A673 (cell line): Measurements from ENCODE around the gene ZNF24.

Experiments used
- EZH2 ChIP-seq: fragments of 200-600 bp; sonication (generic); IDR thresholded peaks from 2 replicates; pipeline ENCODE4 v1.6.1; 2017; ENCODE audit warnings: borderline replicate concordance, low read depth, mild to moderate bottlenecking, mixed read lengths, antibody characterized with exemption, low read length; ENCODE audit not compliant: poor library complexity, severe bottlenecking
- TF ChIP-seq, protein P1 (sequence below): fragments of 300-800, 200-600 bp; sonication (generic); conservative IDR thresholded peaks from 2 replicates; pipeline ENCODE4 v1.5.1; 2017; ENCODE audit warnings: low read depth, mild to moderate bottlenecking, antibody characterized with exemption, low read length, moderate library complexity, mixed read lengths

DNA sequence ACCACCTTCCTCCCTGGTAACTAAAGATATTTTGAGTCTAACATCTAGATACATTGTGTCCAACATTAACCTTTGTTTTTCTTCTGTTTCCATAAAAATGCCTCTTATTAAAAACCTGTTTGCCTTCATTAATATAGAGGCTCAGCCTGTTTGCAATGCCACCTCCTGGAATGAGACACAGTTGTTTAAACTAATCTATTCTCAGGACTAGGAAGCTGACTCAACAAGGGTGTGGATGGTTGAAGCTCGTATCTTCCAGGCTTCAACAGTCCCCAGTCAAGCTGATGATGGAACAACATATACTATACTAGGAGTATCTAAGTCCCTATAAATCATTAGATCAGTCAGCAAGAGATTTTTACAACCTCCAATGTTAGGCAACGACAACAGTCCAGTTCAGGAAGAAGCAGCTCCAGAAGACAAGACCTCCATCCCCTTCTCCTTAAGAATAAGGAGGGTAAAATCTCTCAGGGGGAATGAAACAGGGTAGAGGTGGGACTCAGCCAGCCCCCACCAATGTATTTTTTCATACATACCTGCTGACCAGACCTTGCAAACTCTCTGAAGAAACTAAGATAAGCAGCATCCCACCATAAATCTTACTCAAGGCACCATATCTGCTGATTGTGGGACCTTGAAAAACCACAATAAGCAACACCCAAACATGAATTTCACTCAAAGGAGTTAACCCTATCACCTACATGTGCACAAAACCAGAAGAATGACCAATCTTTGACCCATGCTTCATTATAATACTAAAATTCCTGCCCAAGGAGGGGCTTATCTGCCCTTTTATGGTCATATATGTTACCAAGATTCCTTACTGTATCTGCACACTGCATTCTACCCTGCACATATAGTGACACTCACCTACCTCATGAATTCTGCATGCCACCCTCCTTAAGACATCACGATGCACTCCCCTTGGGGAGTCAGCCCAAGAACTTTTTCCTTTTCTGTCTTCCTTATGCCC is 21.4 kb downstream of the ZNF24 start:
- TF ChIP-seq, protein P1, sequence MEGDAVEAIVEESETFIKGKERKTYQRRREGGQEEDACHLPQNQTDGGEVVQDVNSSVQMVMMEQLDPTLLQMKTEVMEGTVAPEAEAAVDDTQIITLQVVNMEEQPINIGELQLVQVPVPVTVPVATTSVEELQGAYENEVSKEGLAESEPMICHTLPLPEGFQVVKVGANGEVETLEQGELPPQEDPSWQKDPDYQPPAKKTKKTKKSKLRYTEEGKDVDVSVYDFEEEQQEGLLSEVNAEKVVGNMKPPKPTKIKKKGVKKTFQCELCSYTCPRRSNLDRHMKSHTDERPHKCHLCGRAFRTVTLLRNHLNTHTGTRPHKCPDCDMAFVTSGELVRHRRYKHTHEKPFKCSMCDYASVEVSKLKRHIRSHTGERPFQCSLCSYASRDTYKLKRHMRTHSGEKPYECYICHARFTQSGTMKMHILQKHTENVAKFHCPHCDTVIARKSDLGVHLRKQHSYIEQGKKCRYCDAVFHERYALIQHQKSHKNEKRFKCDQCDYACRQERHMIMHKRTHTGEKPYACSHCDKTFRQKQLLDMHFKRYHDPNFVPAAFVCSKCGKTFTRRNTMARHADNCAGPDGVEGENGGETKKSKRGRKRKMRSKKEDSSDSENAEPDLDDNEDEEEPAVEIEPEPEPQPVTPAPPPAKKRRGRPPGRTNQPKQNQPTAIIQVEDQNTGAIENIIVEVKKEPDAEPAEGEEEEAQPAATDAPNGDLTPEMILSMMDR: no peak
- no peak for TF ChIP-seq EZH2
